ENCODE measurements around the gene SERPINB8. TPM values are rescaled to one million over a fixed set of nuclear protein-coding genes. Genes with fewer than 3 reads are reported as not detected.
"Not testable (repeated sequence)": the region's sequence is repeated elsewhere in the genome, so short reads cannot be mapped to it uniquely, and the experiment has no call there.

The SERPINB8 gene
- total RNA-seq, 1 donor from 2014 or later, result 0.34 TPM

DNA sequence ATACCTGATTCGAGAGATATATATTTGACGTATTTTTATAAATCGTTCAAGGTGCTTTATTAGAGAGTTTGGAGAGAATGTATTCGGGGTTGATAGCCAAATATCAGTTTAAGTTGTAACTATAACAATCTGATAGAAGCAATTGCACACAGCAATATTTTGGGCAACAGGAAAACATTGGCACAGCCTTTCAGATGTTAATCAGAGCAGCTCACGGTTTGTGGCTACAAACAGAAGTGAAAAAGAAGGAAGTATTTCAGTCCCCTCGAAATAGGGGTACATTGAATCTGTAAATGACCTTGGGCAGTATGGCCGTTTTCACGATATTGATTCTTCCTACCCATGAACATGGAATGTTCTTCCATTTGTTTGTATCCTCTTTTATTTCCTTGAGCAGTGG is 41.5 kb upstream of the SERPINB8 start:
- Mint-ChIP-seq H3K4me3 (no peak overlapping the region), H3K4me1 (peaks cover 2% of the 10 kb centered on the region), H3K9me3 (no peaks in the 10 kb centered on the region), H3K36me3 (no peaks in the 10 kb centered on the region), H3K27ac (no peak overlapping the region), H3K27me3 (ENCODE audit: insufficient read depth, low read depth) (no peaks in the 10 kb centered on the region)
- Histone ChIP-seq H3K4me2 (no peak overlapping the region), H3K36me3 (no peaks in the 10 kb centered on the region), H3K79me2 (ENCODE audit: low read depth) (no peaks in the 10 kb centered on the region), H3K27me3 (peaks cover 9% of the 10 kb centered on the region), H3K9ac (no peak overlapping the region), H3K27ac (no peak overlapping the region), H3F3A (ENCODE audit: low read depth) (no peaks in the 10 kb centered on the region), H2AFZ (replicated peaks) (no peak overlapping the region), H3K4me3 (no peak overlapping the region), H3K4me1 (no peaks in the 10 kb centered on the region), H4K20me1 (ENCODE audit: low read depth) (no peaks in the 10 kb centered on the region), H3K9me3 (ENCODE audit: low read depth) (no peaks in the 10 kb centered on the region)
- TF ChIP-seq EZH2 (IDR thresholded peaks at IDR 0.05) (no peak), EZH2phosphoT487 (IDR thresholded peaks at IDR 0.05) (no peak), CTCF (IDR thresholded peaks at IDR 0.05) (no peak)
- DNase-seq (ENCODE audit: low spot score), result no peak

GRCh38 chr18:63929369-63929768 is 40.5 kb upstream of the SERPINB8 start:
- not testable (repeated sequence) for H3K4me3 Mint-ChIP-seq; H3F3A ChIP-seq (ENCODE audit: low read depth); H4K20me1 ChIP-seq (ENCODE audit: low read depth); DNase-seq (ENCODE audit: low spot score); H3K27ac ChIP-seq; H3K4me2 ChIP-seq; H3K36me3 ChIP-seq; H3K79me2 ChIP-seq (ENCODE audit: low read depth); H3K9me3 Mint-ChIP-seq; H3K9ac ChIP-seq; H3K27ac Mint-ChIP-seq; H3K9me3 ChIP-seq (ENCODE audit: low read depth); H3K36me3 Mint-ChIP-seq; H2AFZ ChIP-seq (replicated peaks); H3K4me1 Mint-ChIP-seq; H3K4me3 ChIP-seq; H3K4me1 ChIP-seq; H3K27me3 Mint-ChIP-seq (ENCODE audit: insufficient read depth, low read depth)
- peaks cover 19% of the 10 kb centered on the region for H3K27me3 ChIP-seq

GRCh38 chr18:63930773-63931354 is 39.0 kb upstream of the SERPINB8 start:
- Histone ChIP-seq H3K27me3 (peaks cover 34% of the 10 kb centered on the region), H2AFZ (replicated peaks) (no peak overlapping the region), H4K20me1 (ENCODE audit: low read depth) (no peaks in the 10 kb centered on the region), H3K4me3 (no peak overlapping the region), H3K9me3 (ENCODE audit: low read depth) (no peaks in the 10 kb centered on the region), H3F3A (ENCODE audit: low read depth) (no peaks in the 10 kb centered on the region), H3K79me2 (ENCODE audit: low read depth) (no peaks in the 10 kb centered on the region), H3K4me1 (no peaks in the 10 kb centered on the region), H3K36me3 (no peaks in the 10 kb centered on the region), H3K27ac (no peak overlapping the region), H3K4me2 (no peak overlapping the region), H3K9ac (no peak overlapping the region)
- no peaks in the 10 kb centered on the region for H3K27me3 Mint-ChIP-seq (ENCODE audit: insufficient read depth, low read depth)
- no peak for DNase-seq (ENCODE audit: low spot score)
- no peaks in the 10 kb centered on the region for H3K36me3 Mint-ChIP-seq
- no peaks in the 10 kb centered on the region for H3K4me1 Mint-ChIP-seq
- no peak overlapping the region for H3K4me3 Mint-ChIP-seq
- no peaks in the 10 kb centered on the region for H3K9me3 Mint-ChIP-seq
- TF ChIP-seq EZH2 (IDR thresholded peaks at IDR 0.05) (no peak), EZH2phosphoT487 (IDR thresholded peaks at IDR 0.05) (no peak), CTCF (IDR thresholded peaks at IDR 0.05) (no peak)
- no peak overlapping the region for H3K27ac Mint-ChIP-seq

DNA sequence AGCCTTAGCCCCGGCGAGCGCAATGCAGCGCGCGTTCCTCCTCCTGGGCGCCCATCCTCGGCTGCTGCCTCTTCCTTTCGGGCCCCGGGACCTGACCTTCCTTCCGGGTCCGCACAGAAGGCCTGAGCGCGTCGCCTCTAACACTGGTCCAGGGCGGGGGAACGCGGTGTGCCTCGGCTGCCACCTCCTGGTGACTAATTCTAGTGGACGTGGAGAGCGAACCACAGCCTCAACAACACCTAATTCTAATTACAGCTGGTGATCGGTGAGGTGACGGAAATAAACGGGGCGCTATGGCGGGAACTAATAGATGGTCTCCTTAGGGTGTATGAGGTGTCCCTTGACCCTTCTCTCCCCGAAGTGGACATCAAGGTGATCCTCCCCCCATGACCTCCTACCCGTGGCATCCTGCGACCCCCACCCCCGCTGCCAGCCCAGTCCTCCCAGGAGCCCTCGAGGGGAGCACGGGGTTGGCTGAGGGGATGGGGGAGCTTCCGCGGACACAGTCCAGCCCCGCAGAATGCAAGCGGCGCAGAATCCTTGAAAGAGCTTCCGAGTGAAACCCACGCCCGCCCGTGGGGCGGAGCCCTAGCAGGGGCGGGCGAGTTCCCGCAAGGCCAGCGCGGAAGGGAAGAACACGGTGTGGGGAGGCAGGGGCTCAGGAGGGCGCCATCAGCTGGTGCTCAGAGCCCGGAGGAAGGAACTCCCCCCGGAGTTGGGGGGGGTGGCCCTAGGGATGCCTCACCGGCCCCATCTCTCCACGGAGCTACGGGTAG is 33.5 kb upstream of the SERPINB8 start:
- H3F3A ChIP-seq (ENCODE audit: low read depth), result no peaks in the 10 kb centered on the region
- TF ChIP-seq EZH2 (IDR thresholded peaks at IDR 0.05), result peak; percentile 52
- TF ChIP-seq EZH2phosphoT487 (IDR thresholded peaks at IDR 0.05), result no peak
- peak; percentile 77 for TF ChIP-seq CTCF (IDR thresholded peaks at IDR 0.05)
- DNase-seq (ENCODE audit: low spot score), result peak; percentile 92
- H3K9ac ChIP-seq, result no peak overlapping the region
- H3K79me2 ChIP-seq (ENCODE audit: low read depth), result no peaks in the 10 kb centered on the region
- Mint-ChIP-seq H3K36me3 (no peaks in the 10 kb centered on the region), H3K9me3 (no peaks in the 10 kb centered on the region), H3K27ac (no peak overlapping the region), H3K27me3 (ENCODE audit: insufficient read depth, low read depth) (no peaks in the 10 kb centered on the region), H3K4me3 (peak overlapping the region; percentile 80), H3K4me1 (no peaks in the 10 kb centered on the region)
- peak overlapping the region; percentile 56 for H3K4me3 ChIP-seq
- H3K4me2 ChIP-seq, result peak overlapping the region; percentile 89
- no peak overlapping the region for H3K27ac ChIP-seq
- no peaks in the 10 kb centered on the region for H3K9me3 ChIP-seq (ENCODE audit: low read depth)
- H2AFZ ChIP-seq (replicated peaks), result peak overlapping the region; percentile 99
- H3K36me3 ChIP-seq, result no peaks in the 10 kb centered on the region
- no peaks in the 10 kb centered on the region for H3K4me1 ChIP-seq
- peaks cover 64% of the 10 kb centered on the region for H3K27me3 ChIP-seq
- no peaks in the 10 kb centered on the region for H4K20me1 ChIP-seq (ENCODE audit: low read depth)
